ENCODE measurements around the gene MAGEA11.

MAGEA11 gene

GRCh38 chrX:149712831-149713230, 971 bp downstream of the MAGEA11 start:
- no peaks in the 10 kb centered on the region for H3K9me3 ChIP-seq (ENCODE audit: control insufficient read depth, low read length)
- H3K79me2 ChIP-seq: no peaks in the 10 kb centered on the region
- no peak overlapping the region for H2AFZ ChIP-seq
- no peaks in the 10 kb centered on the region for H3K27me3 ChIP-seq (ENCODE audit: control insufficient read depth, insufficient read depth, low read length)
- H3K4me1 ChIP-seq: no peaks in the 10 kb centered on the region
- no peak overlapping the region for H3K27ac ChIP-seq
- H3K4me2 ChIP-seq (ENCODE audit: low read length): no peak overlapping the region
- TF ChIP-seq CTCF (IDR thresholded peaks at IDR 0.05): no peak
- H3K36me3 ChIP-seq (ENCODE audit: control insufficient read depth, insufficient read depth, low read length): no peaks in the 10 kb centered on the region
- no peak overlapping the region for H3K4me3 ChIP-seq (ENCODE audit: low read depth, low read length)
- no peak overlapping the region for H3K9ac ChIP-seq

GRCh38 chrX:149713279-149714050, 1.6 kb downstream of the MAGEA11 start:
- Histone ChIP-seq H3K79me2 (no peaks in the 10 kb centered on the region), H3K4me3 (ENCODE audit: low read depth, low read length) (no peak overlapping the region), H3K27me3 (ENCODE audit: control insufficient read depth, insufficient read depth, low read length) (no peaks in the 10 kb centered on the region), H3K9ac (no peak overlapping the region), H3K4me2 (ENCODE audit: low read length) (no peak overlapping the region), H3K27ac (no peak overlapping the region), H3K4me1 (no peaks in the 10 kb centered on the region), H3K36me3 (ENCODE audit: control insufficient read depth, insufficient read depth, low read length) (no peaks in the 10 kb centered on the region), H3K9me3 (ENCODE audit: control insufficient read depth, low read length) (no peaks in the 10 kb centered on the region), H2AFZ (no peak overlapping the region)
- TF ChIP-seq CTCF (IDR thresholded peaks at IDR 0.05): no peak

GRCh38 chrX:149715468-149715867, 3.6 kb downstream of the MAGEA11 start:
- no peak for TF ChIP-seq CTCF (IDR thresholded peaks at IDR 0.05)
- Histone ChIP-seq H3K36me3 (ENCODE audit: control insufficient read depth, insufficient read depth, low read length) (no peaks in the 10 kb centered on the region), H3K79me2 (no peaks in the 10 kb centered on the region), H3K4me3 (ENCODE audit: low read depth, low read length) (no peak overlapping the region), H3K4me2 (ENCODE audit: low read length) (no peak overlapping the region), H3K27me3 (ENCODE audit: control insufficient read depth, insufficient read depth, low read length) (no peaks in the 10 kb centered on the region), H3K9me3 (ENCODE audit: control insufficient read depth, low read length) (no peaks in the 10 kb centered on the region), H3K4me1 (no peaks in the 10 kb centered on the region), H3K27ac (no peak overlapping the region), H3K9ac (no peak overlapping the region), H2AFZ (no peak overlapping the region)

GRCh38 chrX:149716632-149717031, 4.8 kb downstream of the MAGEA11 start:
- Histone ChIP-seq H3K79me2 (no peaks in the 10 kb centered on the region), H3K4me1 (no peaks in the 10 kb centered on the region), H3K4me2 (ENCODE audit: low read length) (no peak overlapping the region), H3K9me3 (ENCODE audit: control insufficient read depth, low read length) (no peaks in the 10 kb centered on the region), H3K9ac (no peak overlapping the region), H3K27ac (no peak overlapping the region), H3K27me3 (ENCODE audit: control insufficient read depth, insufficient read depth, low read length) (no peaks in the 10 kb centered on the region), H3K4me3 (ENCODE audit: low read depth, low read length) (no peak overlapping the region), H3K36me3 (ENCODE audit: control insufficient read depth, insufficient read depth, low read length) (no peaks in the 10 kb centered on the region), H2AFZ (no peak overlapping the region)
- TF ChIP-seq CTCF (IDR thresholded peaks at IDR 0.05): no peak

GRCh38 chrX:149717803-149718202, 5.9 kb downstream of the MAGEA11 start:
- H3K36me3 ChIP-seq (ENCODE audit: control insufficient read depth, insufficient read depth, low read length): no peaks in the 10 kb centered on the region
- no peak for TF ChIP-seq CTCF (IDR thresholded peaks at IDR 0.05)
- H3K27ac ChIP-seq: no peak overlapping the region
- H3K4me2 ChIP-seq (ENCODE audit: low read length): no peak overlapping the region
- H3K27me3 ChIP-seq (ENCODE audit: control insufficient read depth, insufficient read depth, low read length): no peaks in the 10 kb centered on the region
- no peak overlapping the region for H3K4me3 ChIP-seq (ENCODE audit: low read depth, low read length)
- H3K79me2 ChIP-seq: no peaks in the 10 kb centered on the region
- no peaks in the 10 kb centered on the region for H3K9me3 ChIP-seq (ENCODE audit: control insufficient read depth, low read length)
- H2AFZ ChIP-seq: no peak overlapping the region
- H3K4me1 ChIP-seq: no peaks in the 10 kb centered on the region
- H3K9ac ChIP-seq: no peak overlapping the region
